Heart right ventricle (tissue), 16 donors: ENCODE data around the gene GALNTL6. TPM values are rescaled to one million over a fixed set of nuclear protein-coding genes. Genes with fewer than 3 reads are reported as not detected.

Experiments
- ATAC-seq, 8 donors: fragments of 200-7000 bp; cut with Tn5 transposase; one replicate each; pipeline ENCODE4 v1.9.1; 2020; ENCODE audit warnings: mild to moderate bottlenecking in 8 of 8, moderate library complexity in 8 of 8, moderate number of reproducible peaks in 1 of 8
- DNase-seq, 2 donors: peaks; one replicate each; pipeline ENCODE4 v3.0.0-alpha.2; 2020
- H3K27ac ChIP-seq, 10 donors: fragments of 200-600 bp; sonication (generic) in 2 of 10; one replicate each; pipeline versions ENCODE4 v1.5.0 to v1.8.0; 2020 to 2022; ENCODE audit warnings: mild to moderate bottlenecking in 3 of 10
- H3K27me3 ChIP-seq, 7 donors: fragments of 200-600 bp; one replicate each; pipeline ENCODE4 v1.8.0; 2021 to 2022; ENCODE audit warnings: mild to moderate bottlenecking in 2 of 7
- H3K36me3 ChIP-seq, 9 donors: fragments of 200-600 bp; sonication (generic) in 1 of 9; one replicate each; pipeline versions ENCODE4 v1.5.0 to v1.8.0; 2020 to 2022; ENCODE audit warnings: mild to moderate bottlenecking in 2 of 9
- H3K4me1 ChIP-seq, 9 donors: fragments of 200-600 bp; sonication (generic) in 1 of 9; one replicate each; pipeline versions ENCODE4 v1.5.0 to v1.8.0; 2020 to 2022; ENCODE audit warnings: mild to moderate bottlenecking in 4 of 9
- H3K4me3 ChIP-seq, 10 donors: fragments of 200-600 bp; sonication (generic) in 2 of 10; one replicate each; pipeline versions ENCODE4 v1.5.0 to v1.8.0; 2020 to 2022; ENCODE audit warnings: mild to moderate bottlenecking in 7 of 10, moderate library complexity in 2 of 10
- H3K9me3 ChIP-seq, 11 donors: fragments of 200-600 bp in 10 of 11; sonication (generic) in 2 of 11; one replicate each; pipeline versions ENCODE4 v1.5.0 to v1.8.0; 2013 to 2022; ENCODE audit warnings: mild to moderate bottlenecking in 2 of 11, control low read depth in 1 of 11, moderate library complexity in 1 of 11
- WGBS, 2 donors: extraction: QIAGEN DNeasy Blood & Tissue Kit; methylation state at CpG; one replicate each; pipeline ENCODE4 v1.1.7; 2013; ENCODE audit warnings: inconsistent platforms in 1 of 2; 5-methylcytosine and 5-hydroxymethylcytosine counted together
- intact Hi-C, 10 donors: fragments of 100-400 bp; cut with DNase I; formaldehyde crosslinking; loops; one replicate each; pipeline versions ENCODE4 v1.11.1 to v1.14.2; 2022
- polyA plus RNA-seq, 2 donors: library from polyadenylated mRNA; stranded (reverse); fragments of 200-250 nt; gene quantifications; one replicate each; pipeline ENCODE4 v1.2.3, GENCODE V29; 2013
- total RNA-seq, 10 donors: library from RNA; stranded (reverse); fragmentation: NEBNext Ultra II Directional in 3 of 10; extraction: Animal tissue kit (Norgen Biotek cat#: 25700) in 3 of 10; gene quantifications; one replicate each; pipeline versions ENCODE4 v1.2.1 to v1.2.4, GENCODE V29; 2021 to 2023
- TF ChIP-seq, protein P1 (sequence below), 9 donors: fragments of 200-600 bp; sonication (generic) in 2 of 9; IDR thresholded peaks; one replicate each; pipeline versions ENCODE4 v1.5.0 to v1.8.0; 2021 to 2022; ENCODE audit warnings: antibody characterized with exemption in 9 of 9, mild to moderate bottlenecking in 5 of 9, moderate library complexity in 1 of 9
- donor health status: Arrhythmogenic right ventricular cardiomyopathy.
- donor health status: ischemic (EF 13 %, LVEDD 7.1; RV severe dilation, severe dysfunction).
- donor health status: healthy with polysubstance abuse.
- donor health status: DM: no; HTN: yes; CAD: no.
- donor health status: DM: no; HTN: no; CAD: no.
- donor health status: ischemic (EF 25% LVEDD 6.9; RV normal size, moderate dysfunction).
- donor health status: ischemic (EF 25% LVEDD 5.7; RV mildly dilated, moderate dysfunction).
- donor health status: healthy.
- donor health status: DM: yes; HTN: yes; CAD: no.
- donor health status: Ischemic cardiomyopathy.
- donor health status: ischemic (EF 35%, LVEDD 5.7; RV mildly dilated, moderate dysfunction).
- donor health status: nonischemic (EF 11% LVEDD 7.7; RV severe dilation, severe dysfunction).
- donor health status: DM: yes; HTN: yes; CAD: no.
- donor health status: PGD.
- donor health status: ischemic (EF 29% LVEDD 5.4; RV normal size, mild dysfunction).
- donor health status: nonischemic (EF 23%, LVEDD 6.1; RV moderate dilation, normal function).

GALNTL6 gene
- total and polyA plus RNA-seq, 12 donors, result 0.14 to 2.6 (median 0.49) TPM; not detected in 6

GRCh38 chr4:172980219-172980618, 1167.0 kb downstream of the GALNTL6 start:
- intact Hi-C loops, result no loop called here
- Histone ChIP-seq H3K27ac (no peak overlapping the region), H3K27me3 (peaks cover 0 to 9% (median 0%) of the 10 kb centered on the region in 7 donors), H3K4me1 (no peaks in the 10 kb centered on the region), H3K9me3 (peaks cover 0 to 9% (median 0%) of the 10 kb centered on the region in 11 donors), H3K4me3 (no peak overlapping the region), H3K36me3 (no peaks in the 10 kb centered on the region)
- 86 to 88% methylated on average over 3 of the region's 3 CpGs for WGBS, 2 donors
- DNase-seq (no peak), ATAC-seq (no peak)
- TF ChIP-seq, protein P1, sequence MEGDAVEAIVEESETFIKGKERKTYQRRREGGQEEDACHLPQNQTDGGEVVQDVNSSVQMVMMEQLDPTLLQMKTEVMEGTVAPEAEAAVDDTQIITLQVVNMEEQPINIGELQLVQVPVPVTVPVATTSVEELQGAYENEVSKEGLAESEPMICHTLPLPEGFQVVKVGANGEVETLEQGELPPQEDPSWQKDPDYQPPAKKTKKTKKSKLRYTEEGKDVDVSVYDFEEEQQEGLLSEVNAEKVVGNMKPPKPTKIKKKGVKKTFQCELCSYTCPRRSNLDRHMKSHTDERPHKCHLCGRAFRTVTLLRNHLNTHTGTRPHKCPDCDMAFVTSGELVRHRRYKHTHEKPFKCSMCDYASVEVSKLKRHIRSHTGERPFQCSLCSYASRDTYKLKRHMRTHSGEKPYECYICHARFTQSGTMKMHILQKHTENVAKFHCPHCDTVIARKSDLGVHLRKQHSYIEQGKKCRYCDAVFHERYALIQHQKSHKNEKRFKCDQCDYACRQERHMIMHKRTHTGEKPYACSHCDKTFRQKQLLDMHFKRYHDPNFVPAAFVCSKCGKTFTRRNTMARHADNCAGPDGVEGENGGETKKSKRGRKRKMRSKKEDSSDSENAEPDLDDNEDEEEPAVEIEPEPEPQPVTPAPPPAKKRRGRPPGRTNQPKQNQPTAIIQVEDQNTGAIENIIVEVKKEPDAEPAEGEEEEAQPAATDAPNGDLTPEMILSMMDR (IDR thresholded peaks at IDR 0.05), result no peak

- Histone ChIP-seq H3K36me3 (no peaks in the 10 kb centered on the region), H3K4me3 (no peak overlapping the region), H3K9me3 (peaks cover 0 to 9% (median 0%) of the 10 kb centered on the region in 11 donors), H3K27ac (no peak overlapping the region), H3K27me3 (peaks cover 0 to 4% (median 0%) of the 10 kb centered on the region in 7 donors), H3K4me1 (no peaks in the 10 kb centered on the region)
- intact Hi-C loops, result no loop called here
- 36 to 44% methylated on average over 2 of the region's 2 CpGs for whole genome bisulfite sequencing, 2 donors
- TF ChIP-seq, protein P1 (IDR thresholded peaks at IDR 0.05), result no peak
- ATAC-seq (no peak), DNase-seq (no peak)
These were observed 1169.0 kb downstream of the GALNTL6 start for GRCh38 chr4:172982151-172982590.

DNA sequence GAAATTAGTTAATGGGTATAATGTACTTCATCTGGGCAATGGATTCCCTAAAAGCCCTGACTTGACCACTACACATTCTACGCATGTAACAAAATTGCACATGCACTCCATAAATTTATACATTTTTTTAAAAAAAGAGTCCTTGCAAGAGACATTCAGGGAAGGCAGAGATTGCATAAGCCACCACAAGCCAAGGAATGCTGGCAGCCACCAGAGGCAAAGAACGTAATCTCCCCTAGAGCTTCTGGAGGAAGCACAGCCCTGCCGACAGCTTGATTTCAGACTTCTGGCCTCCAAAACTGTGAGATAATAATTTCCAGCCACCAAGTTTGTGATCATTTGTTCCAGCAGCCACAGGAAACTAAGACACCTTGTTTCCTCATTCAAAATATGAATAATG, 1169.8 kb downstream of the GALNTL6 start:
- 69 to 75% methylated on average over 3 of the region's 3 CpGs for WGBS, 2 donors
- ATAC-seq (no peak), DNase-seq (no peak)
- no peak overlapping the region for H3K4me3 ChIP-seq
- TF ChIP-seq, protein P1 (IDR thresholded peaks at IDR 0.05), result no peak
- H3K27ac ChIP-seq, result no peak overlapping the region
- no peaks in the 10 kb centered on the region for H3K4me1 ChIP-seq
- intact Hi-C loops, result no loop called here
- H3K9me3 ChIP-seq, result peaks cover 0 to 17% (median 0%) of the 10 kb centered on the region in 11 donors
- H3K27me3 ChIP-seq, result peaks cover 0 to 4% (median 0%) of the 10 kb centered on the region in 7 donors
- no peaks in the 10 kb centered on the region for H3K36me3 ChIP-seq

DNA sequence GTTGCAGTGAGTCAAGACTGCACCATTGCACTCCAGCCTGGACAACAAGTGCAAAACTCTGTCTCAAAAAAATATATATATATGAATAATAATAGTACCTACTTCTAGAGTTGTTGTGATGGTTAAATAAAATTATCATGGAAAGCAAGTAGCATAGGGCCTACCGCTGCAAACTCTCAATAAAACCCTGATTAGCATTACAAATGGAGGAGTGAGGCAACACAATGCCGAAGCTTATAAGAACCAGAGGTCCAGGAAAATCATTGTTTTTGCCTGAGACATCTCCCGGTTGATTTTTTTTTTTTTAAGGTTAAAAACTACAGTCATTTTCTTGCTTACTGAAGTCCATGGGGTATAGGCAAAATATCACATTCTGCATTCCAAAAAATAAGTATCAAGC, 1170.4 kb downstream of the GALNTL6 start:
- Histone ChIP-seq H3K4me3 (no peak overlapping the region), H3K9me3 (peaks cover 0 to 24% (median 0%) of the 10 kb centered on the region in 11 donors), H3K36me3 (no peaks in the 10 kb centered on the region), H3K4me1 (no peaks in the 10 kb centered on the region), H3K27ac (no peak overlapping the region), H3K27me3 (peaks cover 0 to 4% (median 0%) of the 10 kb centered on the region in 7 donors)
- ATAC-seq (no peak), DNase-seq (no peak)
- intact Hi-C loops, result no loop called here
- WGBS, 2 donors, result 79 to 84% methylated on average over 3 of the region's 3 CpGs
- TF ChIP-seq, protein P1 (IDR thresholded peaks at IDR 0.05), result no peak
